Measurements from ENCODE around the gene IGF1. TPM values are rescaled to one million over a fixed set of nuclear protein-coding genes. Genes with fewer than 3 reads are reported as not detected.

The IGF1 gene
- total RNA-seq, 4 donors from 2014 or later = 3.6 to 161 (median 33.9) TPM

DNA sequence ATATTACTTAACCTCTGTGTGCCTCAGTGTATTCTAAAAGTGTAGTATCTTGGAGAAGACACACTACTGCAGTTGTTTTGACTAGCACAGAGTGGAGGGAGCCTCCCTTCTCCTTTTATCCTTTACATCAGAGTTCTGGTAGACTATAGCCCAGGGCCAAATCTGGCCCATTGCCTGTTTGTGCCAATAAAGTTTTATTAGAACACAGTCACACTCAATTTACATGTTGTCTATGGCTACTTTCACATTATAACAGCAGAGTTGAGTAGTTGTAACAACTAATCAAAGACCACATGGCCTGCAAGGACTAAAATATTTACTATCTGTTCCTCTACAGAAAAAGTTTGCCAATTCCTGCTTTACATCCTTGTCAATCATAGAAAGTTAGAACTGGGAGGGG, 27.7 kb upstream of the IGF1 start:
- H3K9me3 ChIP-seq = no peaks in the 10 kb centered on the region
- TF ChIP-seq POLR2A (IDR thresholded peaks at IDR 0.05) = no peak
- TF ChIP-seq, protein P1, sequence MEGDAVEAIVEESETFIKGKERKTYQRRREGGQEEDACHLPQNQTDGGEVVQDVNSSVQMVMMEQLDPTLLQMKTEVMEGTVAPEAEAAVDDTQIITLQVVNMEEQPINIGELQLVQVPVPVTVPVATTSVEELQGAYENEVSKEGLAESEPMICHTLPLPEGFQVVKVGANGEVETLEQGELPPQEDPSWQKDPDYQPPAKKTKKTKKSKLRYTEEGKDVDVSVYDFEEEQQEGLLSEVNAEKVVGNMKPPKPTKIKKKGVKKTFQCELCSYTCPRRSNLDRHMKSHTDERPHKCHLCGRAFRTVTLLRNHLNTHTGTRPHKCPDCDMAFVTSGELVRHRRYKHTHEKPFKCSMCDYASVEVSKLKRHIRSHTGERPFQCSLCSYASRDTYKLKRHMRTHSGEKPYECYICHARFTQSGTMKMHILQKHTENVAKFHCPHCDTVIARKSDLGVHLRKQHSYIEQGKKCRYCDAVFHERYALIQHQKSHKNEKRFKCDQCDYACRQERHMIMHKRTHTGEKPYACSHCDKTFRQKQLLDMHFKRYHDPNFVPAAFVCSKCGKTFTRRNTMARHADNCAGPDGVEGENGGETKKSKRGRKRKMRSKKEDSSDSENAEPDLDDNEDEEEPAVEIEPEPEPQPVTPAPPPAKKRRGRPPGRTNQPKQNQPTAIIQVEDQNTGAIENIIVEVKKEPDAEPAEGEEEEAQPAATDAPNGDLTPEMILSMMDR (IDR thresholded peaks at IDR 0.05) = no peak

DNA sequence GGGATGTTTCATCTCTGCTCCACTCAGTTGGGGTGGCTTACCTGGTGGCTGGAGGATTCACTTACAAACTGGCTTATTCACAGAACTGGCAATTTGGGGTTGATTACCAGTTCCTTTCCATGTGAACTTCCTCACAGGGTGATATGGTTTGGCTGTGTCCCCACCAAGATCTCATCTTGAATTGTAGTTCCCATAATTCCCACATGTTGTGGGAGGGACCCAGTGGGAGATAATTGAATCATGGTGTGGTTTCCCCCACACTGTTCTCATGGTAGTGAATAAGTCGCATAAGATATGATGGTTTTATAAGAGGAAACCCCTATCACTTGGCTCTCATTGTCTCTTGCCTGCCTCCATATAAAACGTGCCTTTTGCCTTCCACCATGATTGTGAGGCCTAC, 26.9 kb upstream of the IGF1 start:
- Histone ChIP-seq H3K4me3 (no peak overlapping the region), H3K27ac (no peak overlapping the region), H3K36me3 (no peaks in the 10 kb centered on the region), H3K4me1 (peaks cover 0 to 5% of the 10 kb centered on the region in 2 donors), H3K9me3 (no peaks in the 10 kb centered on the region), H3K27me3 (no peaks in the 10 kb centered on the region)
- DNase-seq = no peak
- TF ChIP-seq, protein P1 (IDR thresholded peaks at IDR 0.05) = no peak
- TF ChIP-seq POLR2A (IDR thresholded peaks at IDR 0.05) = no peak
- intact Hi-C loops (cut with DNase I; ENCODE audit: low total_unique reads) = no loop called here

More for the DNA sequence above, 27.7 kb upstream of the IGF1 start:
- intact Hi-C loops (cut with DNase I; ENCODE audit: low total_unique reads) = no loop called here
- H3K4me1 ChIP-seq = peaks cover 0 to 3% of the 10 kb centered on the region in 2 donors
- no peak overlapping the region for H3K27ac ChIP-seq
- no peak for DNase-seq
- H3K27me3 ChIP-seq = no peaks in the 10 kb centered on the region
- no peak overlapping the region for H3K4me3 ChIP-seq
- no peaks in the 10 kb centered on the region for H3K36me3 ChIP-seq

DNA sequence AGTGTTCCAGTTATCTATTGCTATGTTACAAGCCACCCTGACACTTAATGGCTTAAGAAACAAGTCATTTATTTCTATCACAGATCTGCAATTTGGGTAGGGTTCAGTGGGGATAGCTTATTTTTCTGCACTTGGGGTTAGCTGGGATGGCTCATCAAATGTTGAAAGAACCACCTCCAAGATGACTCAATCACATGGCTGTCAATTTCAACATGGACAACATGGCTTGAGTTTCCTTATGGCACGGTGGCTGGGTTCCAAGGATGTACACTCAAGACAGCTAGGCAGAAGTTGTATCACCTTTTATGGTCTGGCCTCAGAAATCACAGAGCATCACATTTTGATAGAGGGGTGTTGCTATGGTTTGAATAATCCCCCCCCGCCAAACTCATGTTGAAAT, 24.5 kb upstream of the IGF1 start:
- Histone ChIP-seq H3K4me1 (peaks cover 0 to 5% of the 10 kb centered on the region in 2 donors), H3K4me3 (no peak overlapping the region), H3K36me3 (no peaks in the 10 kb centered on the region), H3K27ac (no peak overlapping the region), H3K27me3 (no peaks in the 10 kb centered on the region), H3K9me3 (no peaks in the 10 kb centered on the region)
- intact Hi-C loops (cut with DNase I; ENCODE audit: low total_unique reads) = no loop called here
- TF ChIP-seq, protein P1 (IDR thresholded peaks at IDR 0.05) = no peak
- no peak for TF ChIP-seq POLR2A (IDR thresholded peaks at IDR 0.05)
- DNase-seq = no peak

DNA sequence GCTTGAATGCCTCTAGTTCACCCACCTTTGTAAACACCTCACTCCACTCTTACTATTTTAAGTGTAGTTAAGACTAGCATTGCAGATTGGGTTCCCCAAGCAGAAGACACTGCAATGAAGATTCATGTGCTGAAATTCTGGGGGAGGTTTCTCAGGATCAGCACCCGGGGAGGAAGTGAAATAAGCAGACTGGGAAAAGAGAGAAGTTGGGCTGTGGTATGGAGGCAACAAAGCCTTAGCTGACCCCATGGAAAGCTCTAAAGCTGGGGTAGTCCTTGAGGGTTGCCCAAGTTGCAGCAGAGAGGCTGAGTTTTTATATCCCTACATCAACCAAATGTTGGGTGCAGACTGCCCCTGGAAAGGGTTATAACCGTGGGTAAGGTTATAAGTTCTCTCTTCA, 23.9 kb upstream of the IGF1 start:
- no peak overlapping the region for H3K27ac ChIP-seq
- peaks cover 0 to 5% of the 10 kb centered on the region in 2 donors for H3K4me1 ChIP-seq
- H3K27me3 ChIP-seq = no peaks in the 10 kb centered on the region
- H3K36me3 ChIP-seq = no peaks in the 10 kb centered on the region
- intact Hi-C loops (cut with DNase I; ENCODE audit: low total_unique reads) = no loop called here
- TF ChIP-seq, protein P1 (IDR thresholded peaks at IDR 0.05) = no peak
- no peak for TF ChIP-seq POLR2A (IDR thresholded peaks at IDR 0.05)
- DNase-seq = no peak
- no peak overlapping the region for H3K4me3 ChIP-seq
- no peaks in the 10 kb centered on the region for H3K9me3 ChIP-seq

DNA sequence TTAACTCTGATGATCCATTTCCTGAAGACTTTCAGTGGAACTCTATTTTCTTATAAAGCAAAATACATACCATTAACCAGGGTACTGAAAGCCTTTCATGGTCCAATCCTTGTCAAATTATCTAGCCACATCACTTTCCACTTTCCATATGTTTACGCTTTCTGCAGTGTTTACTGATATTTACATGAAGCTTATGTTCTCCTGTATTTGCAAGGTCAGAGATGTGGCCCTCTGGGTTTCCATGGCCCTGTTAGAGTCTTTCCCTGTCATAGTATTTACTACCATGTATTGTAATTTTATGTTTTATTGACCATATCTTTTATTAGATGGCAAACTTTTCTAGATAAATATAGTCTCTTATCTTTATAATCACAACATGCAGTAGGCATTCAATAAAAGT, 23.5 kb upstream of the IGF1 start:
- H3K27me3 ChIP-seq = no peaks in the 10 kb centered on the region
- TF ChIP-seq, protein P1 (IDR thresholded peaks at IDR 0.05) = no peak
- no peak for TF ChIP-seq POLR2A (IDR thresholded peaks at IDR 0.05)
- intact Hi-C loops (cut with DNase I; ENCODE audit: low total_unique reads) = no loop called here
- H3K27ac ChIP-seq = peak overlapping the region in 1 of 2 donors; percentile 70
- H3K9me3 ChIP-seq = no peaks in the 10 kb centered on the region
- no peak overlapping the region for H3K4me3 ChIP-seq
- peaks cover 0 to 5% of the 10 kb centered on the region in 2 donors for H3K4me1 ChIP-seq
- no peak for DNase-seq
- H3K36me3 ChIP-seq = no peaks in the 10 kb centered on the region
